RCC 7860 (cell line): Measurements from ENCODE around the gene HNRNPA1L2.
A peak's percentile ranks its signal among the peaks of the same experiment; 100 is the strongest.

Experiments
- DNase-seq: peaks from one replicate; pipeline ENCODE4 v3.0.0-alpha.2; 2015; ENCODE audit warnings: low spot score
- FAIRE-seq: peaks from 2 replicates; lab custom pipeline; 2012; peaks lifted over from hg19 to GRCh38; lab: Jason Lieb, UNC

The HNRNPA1L2 gene

GRCh38 chr13:52638666-52639328 lies 3.4 kb upstream of the HNRNPA1L2 start:
- no peak for FAIRE-seq
- DNase-seq = no peak

DNA sequence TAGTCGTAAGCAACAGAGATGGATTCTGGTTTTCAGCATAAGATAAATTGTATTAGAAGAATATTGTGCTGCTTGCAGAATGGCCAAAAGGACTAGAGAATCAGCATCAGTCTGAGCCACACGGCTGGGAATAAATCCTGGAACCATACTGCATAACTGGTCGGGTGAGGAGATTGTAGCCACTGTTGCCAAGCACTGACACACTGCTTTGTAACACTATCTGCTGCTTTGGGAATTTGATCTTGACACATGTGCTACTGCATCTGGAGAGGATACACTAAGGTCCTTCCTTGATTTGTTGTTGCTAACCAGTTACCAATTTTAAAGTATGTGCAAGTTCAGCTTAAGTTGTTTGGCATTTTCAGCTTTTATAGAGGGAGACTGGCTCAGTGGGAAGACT lies 1.9 kb downstream of the HNRNPA1L2 start:
- no peak for DNase-seq
- no peak for FAIRE-seq

- FAIRE-seq = no peak
- no peak for DNase-seq
Observed at GRCh38 chr13:52646967-52647366, 4.7 kb downstream of the HNRNPA1L2 start.

DNA sequence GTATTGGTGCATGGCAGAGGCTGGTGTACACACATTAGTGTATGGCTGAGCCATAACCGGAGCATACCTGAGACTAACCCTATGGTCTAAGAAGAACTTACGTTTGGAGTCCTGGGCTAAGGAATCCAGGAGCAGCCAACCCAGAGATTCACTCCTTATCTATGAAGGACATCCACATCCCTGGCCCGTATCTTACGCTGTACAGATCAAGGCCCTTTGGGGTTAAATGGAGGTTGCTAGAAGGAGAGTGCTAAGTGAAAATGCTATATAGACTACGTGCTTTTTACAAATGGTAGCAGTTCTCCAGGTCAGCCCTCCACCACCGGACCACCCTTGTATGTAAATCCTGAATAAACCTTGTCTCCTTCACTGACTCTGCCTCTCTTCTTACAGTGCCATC lies 8.5 kb downstream of the HNRNPA1L2 start:
- FAIRE-seq (no peak), DNase-seq (no peak)

DNA sequence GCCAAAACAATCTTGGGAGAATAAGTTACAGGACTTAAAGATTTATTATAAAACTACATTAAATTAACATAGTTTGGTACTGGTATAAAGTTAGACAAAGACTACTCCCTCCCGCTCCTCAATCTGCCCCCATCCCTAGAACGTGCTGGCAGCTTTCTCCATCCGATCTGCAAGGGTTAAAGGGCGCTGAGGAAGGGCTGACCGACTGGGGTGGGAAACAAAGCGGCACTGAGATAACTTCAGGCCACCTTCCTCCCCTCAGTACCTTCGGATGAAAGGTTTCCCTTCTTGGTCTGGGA lies 9.6 kb downstream of the HNRNPA1L2 start:
- FAIRE-seq (no peak), DNase-seq (no peak)

- peak; percentile 90 for DNase-seq
- peak; percentile 67 for FAIRE-seq
Observed at GRCh38 chr13:52652196-52652979, 10.2 kb downstream of the HNRNPA1L2 start, which contains the start of gene SUGT1. SUGT1 (plus strand) TSS chr13:52652836; CDS start chr13:52652921, 85 bp downstream.

GRCh38 chr13:52652980-52653303 lies 10.7 kb downstream of the HNRNPA1L2 start:
- FAIRE-seq (no peak), DNase-seq (no peak)

- FAIRE-seq = no peak
- DNase-seq = no peak
Observed at GRCh38 chr13:52659340-52659739, 17.1 kb downstream of the HNRNPA1L2 start.

- DNase-seq = no peak
- no peak for FAIRE-seq
Observed at GRCh38 chr13:52664272-52664671, 22.0 kb downstream of the HNRNPA1L2 start.

DNA sequence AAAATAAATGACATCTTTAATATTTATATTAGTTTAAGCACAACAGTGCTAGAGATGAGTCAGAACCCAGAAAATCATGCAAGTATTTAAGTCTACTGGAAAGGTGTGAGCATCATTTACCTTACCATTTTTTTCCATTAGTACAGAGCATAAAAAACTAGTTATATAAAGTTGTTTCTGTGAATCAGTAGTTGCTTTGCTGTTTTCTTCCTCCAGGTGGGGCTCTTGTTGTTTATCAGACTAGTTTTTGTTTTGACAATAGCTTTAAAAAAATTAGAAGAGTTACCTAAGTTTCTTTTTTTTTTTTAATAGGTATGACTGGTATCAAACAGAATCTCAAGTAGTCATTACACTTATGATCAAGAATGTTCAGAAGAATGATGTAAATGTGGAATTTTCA lies 23.1 kb downstream of the HNRNPA1L2 start:
- FAIRE-seq (no peak), DNase-seq (no peak)

GRCh38 chr13:52669677-52670076 lies 27.4 kb downstream of the HNRNPA1L2 start:
- DNase-seq (no peak), FAIRE-seq (no peak)

DNA sequence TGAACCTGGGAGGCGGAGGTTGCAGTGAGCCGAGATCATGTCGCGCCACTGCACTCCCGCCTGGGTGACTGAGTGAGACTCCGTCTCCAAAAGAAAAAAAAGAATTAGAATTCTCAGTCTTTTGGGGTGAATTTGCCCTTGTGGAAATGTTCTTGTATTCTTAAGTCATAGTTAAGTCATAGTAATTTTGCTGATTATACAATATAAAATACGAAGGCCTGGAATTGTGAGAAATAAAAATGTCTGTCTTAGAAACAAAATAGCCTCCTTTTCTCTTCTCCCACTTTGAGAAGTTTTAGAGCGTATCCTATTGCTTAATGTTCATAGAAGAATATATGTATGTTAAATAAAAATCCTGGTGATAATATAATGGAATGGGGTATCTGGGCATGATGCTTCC lies 28.5 kb downstream of the HNRNPA1L2 start:
- DNase-seq (no peak), FAIRE-seq (no peak)

GRCh38 chr13:52673465-52673864 lies 31.2 kb downstream of the HNRNPA1L2 start:
- no peak for DNase-seq
- no peak for FAIRE-seq

GRCh38 chr13:52677823-52678222 lies 35.6 kb downstream of the HNRNPA1L2 start:
- FAIRE-seq (no peak), DNase-seq (no peak)

DNA sequence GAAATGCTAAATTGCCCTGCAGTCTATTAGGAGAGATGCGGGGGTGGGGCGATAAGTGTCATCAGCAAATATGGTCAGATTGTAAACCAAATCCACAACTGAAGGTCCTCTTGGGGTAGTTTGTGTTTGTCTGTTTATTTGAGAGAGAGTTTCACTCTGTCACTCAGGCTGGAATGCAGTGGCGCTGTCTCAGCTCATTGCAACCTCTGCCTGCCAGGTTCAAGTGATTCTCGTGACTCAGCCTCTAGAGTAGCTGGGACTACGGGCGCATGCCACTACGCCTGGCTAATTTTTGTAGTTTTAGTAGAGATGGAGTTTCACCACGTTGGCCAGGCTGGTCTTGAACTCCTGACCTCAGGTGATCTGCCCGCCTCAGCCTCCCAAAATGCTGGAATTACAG lies 43.6 kb downstream of the HNRNPA1L2 start:
- DNase-seq = peak; percentile 67
- peak; percentile 44 for FAIRE-seq

DNA sequence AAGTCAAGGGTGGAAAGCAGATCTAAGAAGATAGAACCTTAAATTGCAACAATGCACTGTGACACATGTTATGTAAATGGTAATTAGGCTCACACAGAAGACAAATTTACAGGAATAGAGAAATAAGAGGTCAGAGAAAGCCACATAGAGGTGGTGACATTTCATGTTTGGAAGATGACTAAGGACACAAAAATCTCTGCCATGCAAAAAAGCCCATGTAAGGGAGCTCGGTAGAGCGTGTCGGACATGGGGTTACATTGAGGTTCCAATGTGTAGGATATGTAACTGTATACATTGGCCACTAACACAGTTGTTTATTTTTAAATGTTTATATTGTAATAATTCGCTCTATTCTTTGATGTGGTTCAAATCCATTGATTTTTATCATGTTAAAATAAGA lies 44.1 kb downstream of the HNRNPA1L2 start:
- FAIRE-seq (peak; percentile 76), DNase-seq (peak; percentile 71)
